IPS-18c (cell line): ENCODE measurements around the gene GPLD1.
A peak's percentile ranks its signal among the peaks of the same experiment; 100 is the strongest.

Experiments used
- H3K4me3 ChIP-seq: 2 replicates; pipeline ENCODE4 v1.7.0; 2013; ENCODE audit warnings: low read depth, mild to moderate bottlenecking, low read length, moderate library complexity; ENCODE audit not compliant: insufficient read depth
- H3K9me3 ChIP-seq: one replicate; pipeline ENCODE4 v1.6.1; 2013; ENCODE audit warnings: mild to moderate bottlenecking, low read length, moderate library complexity; ENCODE audit not compliant: control insufficient read depth, insufficient read depth

GPLD1 gene

DNA sequence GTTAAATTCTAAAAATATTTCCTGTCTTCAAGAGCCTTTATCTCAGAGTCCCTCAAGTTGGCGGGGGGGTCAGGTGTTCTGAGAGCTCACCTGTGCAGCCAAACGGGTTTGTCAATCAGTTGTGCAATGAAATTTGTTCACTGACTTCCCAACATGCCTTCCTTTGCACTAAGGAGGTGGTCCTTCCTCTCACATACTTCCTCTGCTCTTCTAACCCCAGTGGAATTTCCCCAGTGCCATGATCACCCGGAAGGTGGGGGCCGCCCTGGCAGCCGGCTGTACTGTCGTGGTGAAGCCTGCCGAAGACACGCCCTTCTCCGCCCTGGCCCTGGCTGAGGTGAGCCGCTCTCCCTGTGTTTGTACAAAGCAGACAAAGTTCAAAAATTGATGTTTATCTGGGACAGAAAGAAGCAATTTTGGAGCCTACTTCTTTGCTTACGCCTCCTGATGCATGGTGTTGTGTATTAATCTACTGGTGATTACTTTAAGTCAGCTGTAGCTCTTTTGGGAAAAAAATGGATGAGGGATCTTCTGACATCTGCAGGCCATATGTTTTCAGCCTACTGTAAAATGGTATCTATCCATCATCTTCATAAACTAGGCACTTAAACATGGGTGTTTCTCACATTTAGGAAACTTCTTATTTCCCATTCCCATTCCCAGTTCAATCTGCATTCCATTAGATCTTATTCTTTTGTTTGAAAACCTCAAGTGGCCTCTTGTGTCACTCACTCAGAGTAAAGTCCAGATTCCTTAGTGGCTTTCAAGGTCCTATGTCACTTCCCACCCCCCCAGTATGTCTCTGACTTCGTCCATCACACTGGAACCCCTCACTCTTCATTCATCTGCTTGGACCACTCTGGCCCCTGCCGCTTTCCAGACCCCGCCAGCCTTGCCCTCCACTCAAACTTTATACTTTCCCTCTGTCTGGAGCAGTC, 15.5 kb upstream of the GPLD1 start:
- Histone ChIP-seq H3K9me3 (no peaks in the 10 kb centered on the region), H3K4me3 (no peak overlapping the region)

DNA sequence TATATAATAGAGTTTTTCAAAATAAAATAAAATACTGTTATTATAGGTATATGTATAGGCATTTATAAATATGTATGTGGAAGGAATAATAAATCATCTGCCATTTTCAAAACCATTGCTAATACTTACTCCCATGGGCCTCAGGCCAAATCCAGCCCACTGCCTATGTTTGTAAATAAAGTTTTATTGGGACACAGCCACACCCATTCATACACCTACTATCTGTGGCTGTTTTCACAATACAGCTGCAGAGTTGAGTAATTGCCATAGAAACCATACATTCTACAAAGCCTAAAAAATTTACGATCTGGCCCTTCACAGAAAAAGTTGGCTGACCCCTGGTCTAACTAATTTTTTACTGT, 14.9 kb upstream of the GPLD1 start:
- H3K4me3 ChIP-seq: no peak overlapping the region
- no peaks in the 10 kb centered on the region for H3K9me3 ChIP-seq

DNA sequence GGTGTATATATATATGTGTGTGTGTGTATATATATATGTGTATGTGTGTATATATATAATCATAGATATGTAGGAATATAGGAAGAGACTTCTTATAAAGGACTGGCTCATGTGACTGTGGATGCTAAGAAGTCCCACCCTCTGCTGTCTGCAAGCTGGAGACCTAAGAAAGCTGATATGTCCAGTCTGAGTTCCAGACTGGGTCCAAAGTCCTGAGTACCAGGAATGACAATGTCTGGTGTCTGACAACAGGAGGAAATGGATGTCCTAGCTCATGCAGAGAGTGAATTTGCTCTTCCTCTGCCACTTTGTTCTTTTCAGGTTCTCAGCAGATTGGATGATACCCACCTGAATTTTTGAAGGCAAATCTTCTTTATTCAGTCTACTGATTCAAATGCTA, 12.5 kb upstream of the GPLD1 start:
- no peak overlapping the region for H3K4me3 ChIP-seq

DNA sequence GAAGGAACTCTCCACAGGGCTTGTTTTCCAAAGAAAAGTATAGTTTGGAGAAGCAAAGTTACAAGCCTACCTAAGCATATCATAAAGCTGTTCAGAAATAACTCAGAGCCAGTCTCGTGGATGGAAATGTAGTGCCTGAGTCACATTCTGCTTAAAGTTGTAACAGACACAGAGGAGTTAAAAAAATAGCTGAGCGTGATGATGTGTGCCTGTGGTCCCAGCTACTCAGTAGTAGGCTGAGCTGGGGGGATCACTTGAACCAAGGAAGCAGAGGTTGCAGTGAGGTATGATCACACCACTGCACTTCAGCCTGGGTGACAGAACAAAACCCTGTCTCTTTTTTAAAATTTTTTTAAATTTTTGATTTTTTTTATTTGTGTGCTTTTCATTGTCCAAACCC, 12.0 kb upstream of the GPLD1 start:
- Histone ChIP-seq H3K9me3 (no peaks in the 10 kb centered on the region), H3K4me3 (no peak overlapping the region)

More for the DNA sequence above, 12.5 kb upstream of the GPLD1 start:
- H3K9me3 ChIP-seq: no peaks in the 10 kb centered on the region

DNA sequence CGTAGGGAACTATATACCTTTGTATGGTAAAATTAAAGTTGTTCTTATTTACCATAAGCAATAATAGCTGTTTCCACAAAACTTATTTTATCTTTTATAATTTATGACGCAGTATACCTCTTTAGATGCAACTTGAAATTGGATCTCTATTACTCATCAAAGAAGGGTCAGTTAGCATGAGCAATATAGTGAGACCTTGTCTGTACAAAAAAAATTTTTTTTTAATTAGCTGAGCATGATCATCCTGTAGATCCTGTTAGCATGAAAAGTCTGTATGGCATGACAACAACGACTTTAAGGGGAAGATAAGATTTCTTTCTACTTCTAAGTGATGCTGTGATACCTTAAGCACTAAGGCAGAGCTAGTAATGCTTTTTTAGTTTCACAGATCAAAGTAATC, 11.3 kb upstream of the GPLD1 start:
- H3K4me3 ChIP-seq: no peak overlapping the region
- no peaks in the 10 kb centered on the region for H3K9me3 ChIP-seq

DNA sequence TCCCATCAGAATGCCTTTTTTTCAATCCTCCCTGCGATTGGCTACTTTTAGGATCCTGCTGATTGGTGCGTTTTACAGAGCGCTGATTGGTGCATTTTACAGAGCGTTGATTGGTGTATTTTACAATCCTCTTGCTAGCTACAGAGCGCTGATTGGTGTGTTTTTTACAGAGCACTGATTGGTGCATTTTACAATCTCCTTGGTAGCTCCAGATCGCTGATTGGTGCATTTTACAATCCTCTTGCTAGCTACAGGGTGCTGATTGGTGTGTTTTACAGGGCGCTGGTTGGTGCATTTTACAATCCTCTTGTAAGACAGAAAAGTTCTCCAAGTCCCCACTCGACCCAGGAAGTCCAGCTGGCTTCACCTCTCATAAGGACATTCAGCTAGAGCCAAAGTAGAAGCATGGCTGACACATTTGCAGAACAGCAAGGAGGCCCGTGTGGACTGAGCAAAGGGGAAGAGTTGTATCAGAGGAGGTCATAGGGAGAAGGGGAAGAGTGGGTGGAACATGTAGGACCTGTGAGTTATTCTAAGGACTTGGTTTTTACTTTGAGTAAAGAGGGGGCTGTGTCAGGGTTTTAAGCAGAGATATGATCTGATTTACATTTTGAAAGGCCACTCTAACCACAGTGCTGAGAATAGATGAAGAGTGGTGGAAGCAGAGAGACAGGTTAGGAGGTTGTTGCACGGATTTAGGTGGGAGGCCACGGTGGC, 8.0 kb upstream of the GPLD1 start:
- Histone ChIP-seq H3K4me3 (no peak overlapping the region), H3K9me3 (no peaks in the 10 kb centered on the region)

DNA sequence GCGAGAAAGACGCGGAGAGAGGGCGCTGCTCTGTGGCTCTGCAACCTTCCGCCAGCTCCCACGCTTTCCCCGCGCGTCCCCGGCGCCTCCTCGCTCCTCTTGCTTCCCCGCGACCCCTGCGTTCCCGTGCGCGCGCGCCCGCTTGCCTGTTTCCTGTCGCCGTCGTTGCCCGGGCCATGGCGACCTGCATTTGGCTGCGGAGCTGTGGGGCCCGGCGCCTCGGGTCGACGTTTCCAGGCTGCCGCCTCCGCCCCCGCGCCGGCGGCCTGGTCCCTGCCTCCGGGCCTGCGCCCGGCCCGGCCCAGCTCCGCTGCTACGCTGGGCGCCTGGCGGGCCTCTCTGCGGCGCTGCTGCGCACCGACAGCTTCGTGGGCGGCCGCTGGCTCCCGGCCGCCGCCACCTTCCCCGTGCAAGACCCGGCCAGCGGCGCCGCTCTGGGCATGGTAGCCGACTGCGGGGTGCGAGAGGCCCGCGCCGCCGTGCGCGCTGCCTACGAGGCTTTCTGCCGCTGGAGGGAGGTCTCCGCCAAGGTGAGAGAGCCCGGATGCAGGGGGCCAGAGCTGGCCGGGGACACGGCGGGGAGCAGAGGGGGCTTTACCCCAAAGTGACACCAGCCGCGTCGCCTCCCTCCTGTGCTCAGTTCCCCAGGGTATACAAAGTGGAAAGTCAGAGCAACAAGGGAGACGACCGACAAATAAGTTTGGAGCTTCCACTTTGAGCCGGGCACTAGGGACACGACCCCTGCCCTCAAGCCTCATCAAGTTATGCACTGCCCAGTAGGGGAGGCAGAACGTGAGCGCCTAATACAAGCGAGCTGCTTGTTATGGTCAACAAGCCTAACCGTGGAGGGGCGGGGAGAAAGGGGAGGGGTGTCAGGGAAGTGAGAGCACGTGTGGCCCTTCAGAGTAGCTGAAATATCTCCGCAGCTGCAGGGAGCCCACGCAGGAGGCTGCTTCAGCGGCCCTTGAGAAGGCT, 5.7 kb upstream of the GPLD1 start, which contains the start of gene ALDH5A1:
Gene ALDH5A1, plus strand, starts transcription at position 149 of the 975 bp plus-strand sequence. Its CDS starts 28 bp downstream, at position 177.
- H3K4me3 ChIP-seq: peak within 1 kb of the TSS; percentile 58
- no peaks in the 10 kb centered on the region for H3K9me3 ChIP-seq

DNA sequence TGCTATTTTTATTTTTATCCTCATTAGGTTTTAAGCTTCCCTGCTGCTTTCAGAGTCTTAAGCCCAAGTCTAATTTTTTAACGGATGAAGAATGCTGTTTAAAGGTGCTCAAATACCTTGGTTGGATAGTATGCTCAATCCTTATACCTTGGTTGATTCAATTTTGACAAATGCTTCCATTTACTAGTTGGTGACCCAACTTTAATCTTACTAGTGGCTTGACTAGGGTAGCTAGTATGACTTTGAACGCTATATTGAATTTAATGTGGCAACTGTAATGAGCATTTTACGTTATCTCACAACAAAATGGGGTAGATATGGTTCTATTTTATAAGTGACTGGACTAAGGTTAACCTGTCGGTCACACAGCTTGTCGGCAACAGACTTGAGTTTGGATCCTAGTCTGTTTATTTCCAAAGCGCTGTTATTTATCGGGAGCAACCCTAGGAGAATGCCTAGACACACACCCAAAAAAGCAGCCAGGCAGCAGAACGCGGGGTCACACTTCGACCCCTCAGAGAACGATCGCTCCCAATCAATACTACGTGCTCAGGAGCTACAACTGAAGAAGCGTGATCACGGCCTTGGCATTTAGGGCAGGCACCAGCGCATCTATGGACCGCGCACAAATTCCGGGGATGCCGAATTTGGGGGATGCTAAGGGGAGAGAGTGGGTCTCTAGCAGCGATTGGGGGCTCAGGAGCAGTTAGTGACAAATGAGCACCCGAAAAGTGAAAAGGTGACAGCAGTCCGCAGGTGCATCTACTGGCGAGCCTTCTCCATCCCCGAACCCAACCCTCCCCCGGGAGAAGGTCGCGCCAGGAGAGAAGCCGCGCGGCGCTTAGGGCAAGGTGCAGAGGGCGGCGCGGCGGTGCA, 4.8 kb upstream of the GPLD1 start:
- no peaks in the 10 kb centered on the region for H3K9me3 ChIP-seq
- H3K4me3 ChIP-seq: peak overlapping the region; percentile 58

DNA sequence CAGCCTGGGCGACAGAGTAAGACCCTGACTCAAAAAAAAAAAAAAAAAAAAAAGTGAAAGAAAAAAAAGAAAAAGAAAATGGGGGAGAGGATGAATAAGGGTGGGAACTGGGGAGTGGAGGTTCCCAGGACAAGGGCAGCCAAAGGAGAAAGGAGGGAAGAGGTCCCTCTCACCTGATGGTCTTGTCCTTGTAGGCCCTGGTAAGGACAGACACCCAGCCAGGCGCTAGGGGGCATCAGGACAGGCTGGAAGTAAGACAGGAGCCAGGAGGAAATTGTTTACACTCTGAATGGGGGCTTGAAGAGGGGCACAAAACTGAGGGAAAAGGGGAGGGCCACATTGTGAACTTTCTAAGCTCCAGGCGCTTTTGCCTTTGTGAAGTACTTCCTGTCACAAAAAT, 3.1 kb upstream of the GPLD1 start:
- Histone ChIP-seq H3K4me3 (no peak overlapping the region), H3K9me3 (no peaks in the 10 kb centered on the region)

DNA sequence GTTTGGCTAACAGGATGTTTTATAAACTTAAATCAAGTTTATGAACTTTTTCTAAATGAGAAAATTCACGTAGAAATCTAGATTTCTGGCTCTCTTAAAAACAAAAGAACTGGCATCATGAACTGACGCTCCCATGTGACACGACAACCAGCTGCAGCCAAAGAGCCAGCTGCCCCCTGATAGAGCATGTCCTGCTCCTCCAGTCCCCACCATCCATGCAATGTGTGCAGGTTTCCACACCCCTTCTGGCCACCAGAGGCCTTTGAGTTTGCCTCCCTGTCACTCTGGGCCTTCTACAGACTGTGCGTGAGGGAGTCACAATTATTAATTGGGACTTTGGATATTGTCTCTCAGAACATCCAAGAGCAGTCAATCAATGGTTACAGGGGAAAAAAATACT, 1.6 kb upstream of the GPLD1 start:
- no peaks in the 10 kb centered on the region for H3K9me3 ChIP-seq
- H3K4me3 ChIP-seq: no peak overlapping the region

DNA sequence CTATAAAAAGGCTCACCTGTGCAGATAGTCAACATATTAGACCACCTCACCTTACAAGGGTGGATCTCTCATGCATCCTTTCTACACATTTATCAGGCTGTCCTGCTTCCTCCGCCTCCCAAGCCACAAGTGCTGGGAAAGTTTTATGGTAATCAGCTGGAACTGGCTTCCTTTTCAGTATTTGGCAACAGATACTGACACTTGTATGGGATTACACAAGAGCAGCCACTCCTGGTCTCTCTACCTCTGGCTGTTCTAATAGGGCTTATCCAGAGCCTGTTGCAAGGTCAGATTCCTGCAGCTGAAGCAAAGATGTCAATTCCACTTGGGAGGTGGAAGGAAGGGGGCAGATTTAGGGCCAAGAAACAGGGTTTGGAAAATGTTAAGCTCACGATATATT, 503 bp upstream of the GPLD1 start:
- Histone ChIP-seq H3K4me3 (no peak overlapping the region), H3K9me3 (no peaks in the 10 kb centered on the region)

DNA sequence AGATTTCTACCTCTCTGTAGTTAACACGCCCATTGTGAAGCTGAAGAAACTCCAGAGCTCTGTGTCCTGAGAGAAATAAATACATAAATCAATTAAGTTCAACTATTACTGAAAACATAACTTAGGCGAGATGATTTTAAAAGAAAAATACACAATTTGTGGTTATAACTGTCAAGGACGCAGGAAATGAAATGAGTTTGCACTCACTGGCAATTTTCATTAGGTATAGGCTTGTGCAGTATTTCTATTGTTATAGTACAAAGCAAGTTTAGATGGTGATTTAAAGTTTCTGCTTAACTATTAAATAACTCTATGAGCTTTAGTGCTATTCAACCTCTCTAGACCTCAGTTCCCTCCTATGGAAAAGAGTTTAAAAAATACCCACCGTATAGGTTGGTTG, 3.3 kb downstream of the GPLD1 start:
- no peaks in the 10 kb centered on the region for H3K9me3 ChIP-seq
- no peak overlapping the region for H3K4me3 ChIP-seq

DNA sequence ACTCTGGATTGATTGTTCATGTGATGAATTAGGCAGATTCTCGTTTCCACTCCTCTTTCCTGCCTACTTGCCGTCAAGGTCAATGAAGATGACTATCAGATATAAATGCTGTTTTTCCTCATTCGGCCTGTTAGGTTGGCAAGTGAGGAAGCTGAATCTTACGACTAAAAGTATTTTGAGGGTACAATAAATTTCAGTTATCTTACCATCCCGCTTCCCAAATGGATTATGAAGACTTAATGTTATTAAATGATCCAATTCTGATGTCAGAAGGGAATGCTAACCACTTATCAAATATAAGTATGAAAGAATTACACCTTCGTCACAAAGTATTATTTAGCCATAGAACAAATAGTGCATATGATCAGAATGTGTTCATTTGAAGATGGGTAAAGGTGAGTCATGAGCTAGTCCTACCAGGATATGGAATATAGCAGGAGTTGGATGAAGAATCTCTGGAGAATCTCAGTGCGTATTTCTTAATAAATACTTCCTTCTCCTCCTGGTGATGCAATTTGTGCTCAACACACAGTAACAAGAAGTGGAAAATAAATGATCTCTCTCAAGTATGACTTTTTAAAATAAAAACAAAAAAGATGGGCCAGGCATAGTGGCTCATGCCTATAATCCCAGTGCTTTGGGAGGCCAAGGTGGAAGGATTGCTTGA, 4.6 kb downstream of the GPLD1 start:
- Histone ChIP-seq H3K4me3 (no peak overlapping the region), H3K9me3 (no peaks in the 10 kb centered on the region)

DNA sequence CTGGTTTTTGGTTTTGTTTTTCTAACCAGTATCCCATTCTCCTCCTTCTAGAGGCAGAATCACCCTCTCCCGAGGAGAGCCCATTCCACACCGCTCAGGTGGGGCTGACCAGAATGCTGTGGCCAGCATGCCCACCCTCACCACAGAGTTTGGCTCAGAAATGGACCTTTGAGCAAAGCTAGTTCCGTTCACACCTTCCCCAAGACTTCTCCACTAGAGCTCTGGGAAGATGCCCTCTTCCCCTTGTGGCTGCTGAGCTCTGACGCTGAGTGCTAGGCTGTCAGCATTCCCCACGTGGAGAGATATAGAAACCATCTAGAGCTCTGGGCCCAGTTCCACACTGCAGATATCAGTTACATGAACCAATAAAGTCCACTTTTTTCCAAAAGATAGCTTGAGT, 7.9 kb downstream of the GPLD1 start:
- H3K9me3 ChIP-seq: no peaks in the 10 kb centered on the region

DNA sequence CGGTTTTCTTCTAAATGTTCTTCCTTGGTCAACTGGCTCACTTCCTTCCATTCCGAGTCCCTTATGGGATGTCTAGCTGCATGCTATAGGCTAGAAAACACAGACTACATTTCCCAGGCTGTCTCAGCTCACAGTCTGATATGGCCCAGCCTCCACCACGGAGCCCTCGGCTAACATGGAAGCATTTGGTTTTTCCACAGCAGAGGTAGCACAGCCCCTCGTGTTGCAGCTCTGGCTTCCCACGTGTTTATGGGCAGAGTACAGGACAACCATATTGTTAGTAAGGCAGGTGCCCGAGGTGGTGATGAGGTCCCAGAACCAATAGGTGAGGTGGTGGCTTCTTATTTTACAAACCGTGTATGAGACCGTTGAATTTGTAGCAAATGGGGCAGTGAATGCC, 8.7 kb downstream of the GPLD1 start:
- no peak overlapping the region for H3K4me3 ChIP-seq
- H3K9me3 ChIP-seq: no peaks in the 10 kb centered on the region

More for the DNA sequence above, 7.9 kb downstream of the GPLD1 start:
- no peak overlapping the region for H3K4me3 ChIP-seq

DNA sequence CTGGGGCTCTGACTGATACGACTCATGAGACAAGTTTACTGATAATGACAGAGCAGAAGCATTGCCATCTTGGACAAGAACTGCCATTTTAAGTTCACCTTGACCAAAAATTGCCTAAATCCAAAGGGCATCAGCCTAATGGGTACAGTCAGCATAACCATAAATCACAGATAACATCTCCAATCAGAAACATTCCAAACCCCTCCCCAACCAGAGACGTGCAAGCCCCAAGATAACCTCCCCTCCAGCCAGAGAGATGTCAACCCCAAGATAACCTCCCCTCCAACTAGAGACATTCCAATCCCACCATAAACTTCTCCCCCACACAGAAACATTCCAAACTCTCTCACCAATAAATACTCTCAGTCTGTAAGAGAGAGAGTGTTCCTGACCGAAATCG, 10.5 kb downstream of the GPLD1 start:
- H3K9me3 ChIP-seq: no peaks in the 10 kb centered on the region
- H3K4me3 ChIP-seq: no peak overlapping the region
